NT2/D1 (cell line): ENCODE data around the gene EPS8L3.

Source experiments
- YY1 ChIP-seq: IDR thresholded peaks from 2 replicates; pipeline ENCODE4 v1.6.1; 2011; ENCODE audit not compliant: insufficient read length, insufficient read depth
- ZNF274 ChIP-seq: IDR thresholded peaks from 2 replicates; pipeline ENCODE4 v1.6.1; 2011; ENCODE audit warnings: mild to moderate bottlenecking, low read depth, low read length

DNA sequence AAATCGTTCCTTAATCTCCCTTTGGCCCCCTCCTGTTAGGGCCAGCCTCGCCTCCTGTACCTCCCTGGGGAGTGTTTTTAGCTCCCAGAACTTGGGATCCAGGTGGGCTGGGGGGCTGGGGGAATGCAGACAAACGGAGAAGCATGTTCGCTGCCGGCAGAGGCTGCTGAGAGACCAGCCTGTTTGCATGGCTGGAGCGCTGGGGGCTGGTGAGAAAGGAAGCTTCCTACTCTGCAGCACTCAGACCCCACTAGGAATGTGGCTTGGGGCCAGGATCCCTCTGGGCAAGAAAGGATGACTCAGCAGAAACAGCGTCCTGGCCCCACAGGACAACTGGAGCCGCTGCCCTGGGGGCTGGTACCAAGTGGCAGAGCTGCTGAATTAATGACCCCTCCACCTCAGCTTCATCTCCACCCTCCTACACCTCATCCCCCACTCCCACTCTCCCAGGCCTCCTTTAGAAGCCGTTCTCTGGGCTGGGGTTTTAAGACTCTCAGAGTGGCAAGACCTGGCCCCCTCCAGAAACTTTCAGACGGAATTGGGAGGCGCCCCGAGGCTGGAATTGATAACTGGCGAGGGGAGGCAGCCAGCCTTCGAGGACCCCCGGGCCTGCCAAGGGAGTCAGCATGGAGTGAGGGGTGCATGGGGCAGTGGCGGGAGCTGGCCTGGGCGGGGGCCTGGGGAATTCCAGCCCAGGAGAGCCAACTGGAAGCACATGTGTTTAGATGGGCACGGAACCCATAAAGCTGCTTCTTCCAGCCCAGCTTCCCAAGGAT, 28.5 kb upstream of the EPS8L3 start:
- TF ChIP-seq YY1 (no peak), ZNF274 (no peak)
